ENCODE measurements around the gene ARMH4.

ARMH4 gene

GRCh38 chr14:58193542-58193941, 41.5 kb upstream of the ARMH4 start:
- peak overlapping the region; percentile 4 to 33 for H3K27ac ChIP-seq
- no peak for DNase-seq (ENCODE audit: low spot score)
- TF ChIP-seq CTCF (IDR thresholded peaks at IDR 0.05): no peak
- H3K4me3 ChIP-seq: no peak overlapping the region

GRCh38 chr14:58191763-58192601, 40.0 kb upstream of the ARMH4 start:
- no peak for TF ChIP-seq CTCF (IDR thresholded peaks at IDR 0.05)
- no peak overlapping the region for H3K4me3 ChIP-seq
- no peak overlapping the region for H3K27ac ChIP-seq
- no peak for DNase-seq (ENCODE audit: low spot score)

GRCh38 chr14:58189176-58189575, 37.2 kb upstream of the ARMH4 start:
- no peak for DNase-seq (ENCODE audit: low spot score)
- no peak overlapping the region for H3K27ac ChIP-seq
- no peak for TF ChIP-seq CTCF (IDR thresholded peaks at IDR 0.05)
- H3K4me3 ChIP-seq: no peak overlapping the region

- Histone ChIP-seq H3K27ac (no peak overlapping the region), H3K4me3 (no peak overlapping the region)
- no peak for DNase-seq (ENCODE audit: low spot score)
- no peak for TF ChIP-seq CTCF (IDR thresholded peaks at IDR 0.05)
Observed at GRCh38 chr14:58177125-58177524, 25.1 kb upstream of the ARMH4 start.

GRCh38 chr14:58171090-58171489, 19.1 kb upstream of the ARMH4 start:
- DNase-seq (ENCODE audit: low spot score): no peak
- no peak overlapping the region for H3K27ac ChIP-seq
- no peak overlapping the region for H3K4me3 ChIP-seq
- no peak for TF ChIP-seq CTCF (IDR thresholded peaks at IDR 0.05)

GRCh38 chr14:58167891-58168290, 15.9 kb upstream of the ARMH4 start:
- DNase-seq (ENCODE audit: low spot score): no peak
- no peak overlapping the region for H3K27ac ChIP-seq
- no peak for TF ChIP-seq CTCF (IDR thresholded peaks at IDR 0.05)

GRCh38 chr14:58167057-58167456, 15.0 kb upstream of the ARMH4 start:
- no peak overlapping the region for H3K27ac ChIP-seq
- DNase-seq (ENCODE audit: low spot score): no peak

More at GRCh38 chr14:58167891-58168290, 15.9 kb upstream of the ARMH4 start:
- H3K4me3 ChIP-seq: no peak overlapping the region

More at GRCh38 chr14:58167057-58167456, 15.0 kb upstream of the ARMH4 start:
- H3K4me3 ChIP-seq: no peak overlapping the region
- no peak for TF ChIP-seq CTCF (IDR thresholded peaks at IDR 0.05)

Data from coronary artery (tissue), 2 donors.